GM20000 (cell line): Measurements from ENCODE around the gene WNT2.
A peak's percentile ranks its signal among the peaks of the same experiment; 100 is the strongest.

Experiments
- DNase-seq: peaks from one replicate; pipeline ENCODE4 v3.0.0; 2012; ENCODE audit warnings: low spot score
- CTCF ChIP-seq: IDR thresholded peaks from 2 replicates; pipeline ENCODE4 v1.5.1; 2012; ENCODE audit warnings: mild to moderate bottlenecking, control low read depth; ENCODE audit errors: extremely low read depth, missing control alignments

Gene WNT2

GRCh38 chr7:117269886-117270285 lies 53.0 kb downstream of the WNT2 start:
- DNase-seq = no peak
- TF ChIP-seq CTCF = no peak

- no peak for DNase-seq
- no peak for TF ChIP-seq CTCF
Measured at GRCh38 chr7:117269417-117269816, 53.4 kb downstream of the WNT2 start.

- no peak for DNase-seq
- TF ChIP-seq CTCF = no peak
Measured at GRCh38 chr7:117264716-117265115, 58.1 kb downstream of the WNT2 start.

- no peak for DNase-seq
Measured at GRCh38 chr7:117262546-117262945, 60.3 kb downstream of the WNT2 start.

GRCh38 chr7:117259615-117260014 lies 63.2 kb downstream of the WNT2 start:
- DNase-seq = no peak
- no peak for TF ChIP-seq CTCF

More at GRCh38 chr7:117262546-117262945, 60.3 kb downstream of the WNT2 start:
- no peak for TF ChIP-seq CTCF

- DNase-seq = peak; percentile 47
Measured at GRCh38 chr7:117251687-117252086, 71.2 kb downstream of the WNT2 start.

GRCh38 chr7:117250801-117251200 lies 72.1 kb downstream of the WNT2 start:
- TF ChIP-seq CTCF = no peak
- DNase-seq = no peak

More at GRCh38 chr7:117251687-117252086, 71.2 kb downstream of the WNT2 start:
- no peak for TF ChIP-seq CTCF
